GM19023 (cell line): ENCODE results near the gene SCNN1B.
"Not testable (repeated sequence)": the region's sequence is repeated elsewhere in the genome, so short reads cannot be mapped to it uniquely, and the experiment has no call there.

Experiments
- ATAC-seq: cut with Tn5 transposase; IDR thresholded peaks from one replicate; pipeline ENCODE4 v1.9.1; 2021; ENCODE audit warnings: mild to moderate bottlenecking, moderate library complexity; ENCODE audit not compliant: unreplicated experiment

SCNN1B gene

GRCh38 chr16:23288726-23289512 is 13.2 kb upstream of the SCNN1B start:
- ATAC-seq, result no peak

- ATAC-seq, result no peak
These were observed 11.7 kb upstream of the SCNN1B start for GRCh38 chr16:23290189-23291062.

GRCh38 chr16:23293016-23293415 is 9.1 kb upstream of the SCNN1B start:
- ATAC-seq, result no peak

GRCh38 chr16:23294260-23294659 is 7.8 kb upstream of the SCNN1B start:
- ATAC-seq, result no peak

- ATAC-seq, result no peak
These were observed 5.1 kb upstream of the SCNN1B start for GRCh38 chr16:23296994-23297393.

GRCh38 chr16:23298290-23298915 is 3.7 kb upstream of the SCNN1B start:
- ATAC-seq, result no peak

GRCh38 chr16:23299815-23300214 is 2.3 kb upstream of the SCNN1B start:
- not testable (repeated sequence) for ATAC-seq

DNA sequence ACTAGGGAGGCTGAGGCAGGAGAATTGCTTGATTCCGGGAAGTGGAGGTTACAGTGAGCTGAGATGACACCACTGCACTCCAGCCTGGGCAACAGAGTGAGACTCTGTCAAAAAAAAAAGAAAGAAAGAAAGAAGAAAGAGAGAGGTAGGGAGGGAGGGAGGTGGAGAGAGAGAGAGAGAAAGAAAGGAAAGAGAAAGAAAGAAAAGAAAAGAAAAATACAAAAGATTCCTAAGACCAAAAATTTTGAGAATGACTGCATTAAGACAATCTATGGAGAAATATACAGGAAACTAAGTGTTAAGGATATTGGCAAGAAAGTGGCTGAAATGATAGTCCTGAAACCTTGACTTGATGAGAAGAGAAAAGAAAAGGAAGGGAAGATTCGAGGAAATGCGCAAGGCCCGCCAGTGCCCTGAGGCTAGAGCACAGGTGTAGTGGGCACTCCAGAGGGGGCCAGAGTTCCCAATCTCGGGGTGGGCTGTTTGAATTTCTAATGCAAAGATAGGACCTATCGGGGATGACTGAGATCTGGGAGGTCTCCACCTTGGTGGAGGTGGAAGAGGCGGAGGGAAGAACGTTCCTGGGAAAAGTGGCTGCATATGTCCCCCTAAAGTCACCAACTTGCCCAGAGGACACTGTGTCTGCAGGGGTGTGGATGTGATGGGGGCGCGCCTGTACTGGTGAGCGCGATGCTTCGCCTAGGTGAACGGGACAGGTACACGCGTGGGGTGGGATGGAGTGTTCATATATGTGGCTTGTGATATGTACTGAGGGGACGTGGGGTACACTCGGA is 654 bp upstream of the SCNN1B start:
- no peak for ATAC-seq

GRCh38 chr16:23303685-23304084 is 1.6 kb downstream of the SCNN1B start:
- no peak for ATAC-seq

DNA sequence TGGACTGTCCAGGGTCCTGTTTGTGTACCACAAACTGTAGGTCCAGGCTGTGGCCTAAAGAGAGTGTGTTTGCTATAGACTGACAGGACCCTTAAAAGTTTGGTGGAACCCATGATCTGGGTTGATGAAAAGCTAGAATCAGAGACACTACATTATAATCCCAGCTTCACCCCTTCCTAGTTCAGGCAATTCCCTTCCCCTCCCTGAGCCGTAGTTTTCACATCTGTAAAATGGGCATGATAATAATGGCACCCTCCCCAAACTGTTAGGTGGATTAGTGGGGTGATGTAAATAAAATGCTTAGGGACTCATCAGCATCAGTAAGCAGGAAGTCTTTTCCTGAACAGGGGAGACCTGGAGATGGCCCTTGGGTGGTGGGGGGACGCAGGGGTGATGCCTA is 2.5 kb downstream of the SCNN1B start:
- ATAC-seq, result no peak

DNA sequence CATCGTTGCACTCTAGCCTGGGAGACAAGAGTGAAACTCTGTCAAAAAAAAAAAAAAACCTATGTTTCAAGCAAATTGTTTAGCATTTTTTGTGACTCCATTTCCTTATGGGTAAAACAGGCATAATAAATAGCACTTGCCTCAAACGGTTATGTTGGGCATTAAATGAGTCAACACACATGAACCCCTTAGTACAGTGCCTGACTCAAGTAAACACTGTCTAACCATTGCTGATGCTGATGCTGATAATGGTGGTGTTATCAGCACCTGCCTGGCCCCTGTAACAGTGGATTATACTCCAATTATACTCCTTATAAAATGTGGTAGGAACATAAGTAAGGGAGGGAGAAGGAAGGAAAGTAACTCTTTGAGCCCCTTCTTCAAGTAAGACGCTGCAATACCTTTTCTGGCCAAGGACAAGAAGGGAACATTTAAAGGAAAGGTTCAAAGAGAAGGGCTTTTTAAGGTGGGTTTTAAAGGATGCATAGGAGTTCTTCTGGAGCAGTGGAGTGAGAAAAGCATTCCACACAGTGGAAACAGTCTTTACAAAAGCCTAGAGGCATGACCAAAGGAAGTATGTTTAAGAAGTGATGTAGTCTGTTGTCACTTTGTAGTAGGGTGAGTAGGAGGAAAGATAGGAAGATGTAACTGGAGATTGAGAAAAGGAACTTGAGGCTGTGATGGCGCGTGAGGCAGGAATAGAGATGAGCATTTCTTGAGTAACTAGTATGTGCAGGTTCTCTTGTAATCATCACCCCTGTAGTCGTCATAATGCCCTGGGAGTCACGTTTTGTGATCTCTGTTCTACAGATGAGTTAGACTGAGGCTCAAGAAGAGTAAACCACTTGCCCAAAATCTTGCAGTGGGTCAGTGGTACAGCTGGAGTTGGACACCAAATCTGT is 4.3 kb downstream of the SCNN1B start:
- no peak for ATAC-seq

- no peak for ATAC-seq
These were observed 8.1 kb downstream of the SCNN1B start for GRCh38 chr16:23310217-23310616.

- ATAC-seq, result no peak
These were observed 8.6 kb downstream of the SCNN1B start for GRCh38 chr16:23310744-23311143.

DNA sequence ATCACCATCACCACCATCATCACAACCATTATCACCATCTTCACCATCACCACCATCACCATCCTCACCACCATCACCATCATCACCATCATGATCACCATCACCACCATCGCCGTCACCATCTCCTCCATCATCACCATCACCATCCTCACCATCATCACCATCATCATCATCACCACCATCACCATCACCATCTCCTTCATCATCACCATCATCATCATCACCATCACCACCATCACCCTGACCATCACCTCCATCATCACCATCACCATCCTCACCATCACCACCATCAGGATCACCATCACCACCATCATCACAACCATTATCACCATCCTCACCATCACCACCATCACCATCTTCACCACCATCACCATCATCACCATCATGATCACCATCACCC is 14.1 kb downstream of the SCNN1B start:
- ATAC-seq, result no peak

- ATAC-seq, result no peak
These were observed 14.6 kb downstream of the SCNN1B start for GRCh38 chr16:23316634-23317265.

GRCh38 chr16:23317266-23317661 is 15.2 kb downstream of the SCNN1B start:
- ATAC-seq, result no peak

DNA sequence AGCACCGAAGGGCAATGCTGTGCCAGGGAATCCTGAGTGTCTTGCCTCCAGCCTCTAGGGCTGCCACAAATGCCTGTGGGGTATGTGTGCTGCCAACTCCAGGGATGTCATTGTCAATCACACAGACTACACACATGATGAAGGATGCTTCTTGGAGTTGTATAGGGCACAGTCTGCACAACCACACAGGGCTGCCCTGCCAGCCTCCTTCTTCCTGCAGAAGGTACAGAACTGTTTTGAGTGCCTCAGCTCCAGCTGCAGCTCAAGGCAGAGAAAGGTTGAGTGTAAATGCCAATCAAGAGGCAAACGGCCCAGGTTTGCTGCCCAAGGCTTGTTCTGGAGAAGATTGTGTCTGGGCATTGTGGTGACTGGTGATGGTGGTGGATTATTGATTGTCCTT is 15.6 kb downstream of the SCNN1B start:
- no peak for ATAC-seq

DNA sequence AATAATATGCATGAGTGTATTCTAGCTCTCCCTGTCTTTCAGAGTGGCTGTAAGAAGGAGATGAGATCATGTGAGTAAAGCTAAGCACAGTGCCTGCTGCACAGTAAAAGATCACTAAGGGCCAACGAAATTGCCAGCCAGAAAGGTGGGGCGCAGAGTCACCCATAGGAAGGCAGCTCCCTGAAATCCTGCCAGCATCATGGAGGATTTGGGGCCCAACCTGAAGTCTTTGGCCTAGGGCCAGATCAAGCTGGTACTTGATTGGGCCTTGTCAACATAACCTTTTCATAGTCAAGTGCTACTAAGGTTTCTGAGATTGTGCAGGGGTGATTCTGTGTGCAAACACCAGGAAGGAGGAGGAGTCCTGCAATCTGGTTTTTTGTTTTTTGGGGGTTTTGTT is 16.5 kb downstream of the SCNN1B start:
- ATAC-seq, result no peak

DNA sequence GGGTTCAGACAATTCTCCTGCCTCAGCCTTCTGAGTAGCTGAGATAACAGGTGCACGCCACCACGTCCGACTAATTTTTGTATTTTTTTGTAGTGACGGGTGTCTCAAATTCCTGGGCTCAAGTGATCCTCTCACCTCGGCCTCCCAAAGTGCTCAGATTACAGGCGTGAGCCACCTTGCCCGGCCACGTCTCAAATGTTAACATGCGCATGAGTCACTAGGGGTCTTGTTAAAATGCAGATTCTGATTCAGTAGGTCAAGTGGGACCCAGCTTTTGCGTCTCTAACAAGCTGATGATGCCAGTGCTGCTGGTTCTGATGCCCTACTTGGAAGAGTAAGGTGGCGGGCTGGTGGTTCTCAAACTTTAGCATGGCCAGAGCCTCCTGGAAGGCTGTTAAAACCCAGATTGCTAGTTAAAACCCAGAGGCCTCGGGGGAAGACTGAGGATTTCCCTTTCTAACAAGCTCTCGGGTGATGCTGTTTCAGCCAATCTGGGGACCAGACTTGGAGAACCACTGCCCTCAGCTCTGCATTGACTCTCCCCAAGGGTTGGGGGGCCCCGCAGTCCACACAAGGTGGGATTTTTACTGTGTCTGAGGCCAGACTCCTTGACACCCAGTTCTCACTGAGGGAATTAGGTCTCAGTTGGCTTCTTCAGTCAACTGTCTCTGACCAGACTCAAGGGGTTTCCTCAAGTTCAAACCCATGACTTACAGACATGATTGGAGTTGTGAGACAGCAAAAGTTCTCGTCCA is 17.9 kb downstream of the SCNN1B start:
- ATAC-seq, result no peak
